ENCODE measurements around the gene CYTH1.

Gene CYTH1

DNA sequence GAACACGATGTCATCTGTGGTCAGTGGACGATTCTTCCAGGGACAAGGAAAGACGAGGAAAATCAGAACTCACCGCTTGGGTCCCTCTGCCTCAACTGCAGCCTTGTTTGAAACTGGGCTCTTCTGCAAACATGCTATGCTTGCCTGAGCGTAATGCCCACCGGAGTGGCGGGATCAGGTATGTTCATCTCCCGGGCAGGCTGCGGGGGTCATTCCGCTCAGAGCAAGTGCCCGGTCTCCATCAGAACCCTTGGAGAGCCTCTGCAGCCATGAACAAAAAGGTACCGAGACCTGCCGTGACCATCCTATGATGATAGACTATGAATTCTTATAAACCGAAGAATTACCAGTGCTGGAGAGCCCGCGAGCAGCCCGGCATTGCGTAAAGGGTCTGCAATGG lies 140.4 kb downstream of the CYTH1 start:
- FAIRE-seq (no peak), DNase-seq (ENCODE audit: insufficient read length, low spot score) (no peak)
- TF ChIP-seq, protein P1, sequence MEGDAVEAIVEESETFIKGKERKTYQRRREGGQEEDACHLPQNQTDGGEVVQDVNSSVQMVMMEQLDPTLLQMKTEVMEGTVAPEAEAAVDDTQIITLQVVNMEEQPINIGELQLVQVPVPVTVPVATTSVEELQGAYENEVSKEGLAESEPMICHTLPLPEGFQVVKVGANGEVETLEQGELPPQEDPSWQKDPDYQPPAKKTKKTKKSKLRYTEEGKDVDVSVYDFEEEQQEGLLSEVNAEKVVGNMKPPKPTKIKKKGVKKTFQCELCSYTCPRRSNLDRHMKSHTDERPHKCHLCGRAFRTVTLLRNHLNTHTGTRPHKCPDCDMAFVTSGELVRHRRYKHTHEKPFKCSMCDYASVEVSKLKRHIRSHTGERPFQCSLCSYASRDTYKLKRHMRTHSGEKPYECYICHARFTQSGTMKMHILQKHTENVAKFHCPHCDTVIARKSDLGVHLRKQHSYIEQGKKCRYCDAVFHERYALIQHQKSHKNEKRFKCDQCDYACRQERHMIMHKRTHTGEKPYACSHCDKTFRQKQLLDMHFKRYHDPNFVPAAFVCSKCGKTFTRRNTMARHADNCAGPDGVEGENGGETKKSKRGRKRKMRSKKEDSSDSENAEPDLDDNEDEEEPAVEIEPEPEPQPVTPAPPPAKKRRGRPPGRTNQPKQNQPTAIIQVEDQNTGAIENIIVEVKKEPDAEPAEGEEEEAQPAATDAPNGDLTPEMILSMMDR (IDR thresholded peaks at IDR 0.05; ENCODE audit: insufficient read depth, missing control alignments): no peak

DNA sequence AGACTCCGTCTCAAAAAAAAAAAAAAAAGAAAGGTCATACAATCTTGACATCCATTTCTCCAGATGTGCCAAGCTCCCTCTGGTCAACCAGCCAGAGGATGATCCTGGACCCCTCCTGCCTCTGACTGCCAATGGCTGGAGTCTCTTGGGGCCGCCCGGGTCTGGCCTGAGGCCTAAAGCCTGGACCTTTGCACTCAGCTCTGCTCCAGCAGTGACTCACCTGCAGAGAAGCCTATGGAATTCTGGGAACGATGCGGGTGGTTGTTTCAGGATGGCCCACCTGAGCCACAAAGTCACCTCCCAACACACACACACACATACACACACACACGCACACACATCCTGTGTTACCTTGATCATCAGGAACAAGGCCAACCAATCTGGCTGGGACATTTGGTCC lies 140.8 kb downstream of the CYTH1 start:
- TF ChIP-seq, protein P1 (IDR thresholded peaks at IDR 0.05; ENCODE audit: insufficient read depth, missing control alignments): no peak
- FAIRE-seq: no peak

GRCh38 chr17:78640700-78641099 lies 141.4 kb downstream of the CYTH1 start:
- TF ChIP-seq, protein P1 (IDR thresholded peaks at IDR 0.05; ENCODE audit: insufficient read depth, missing control alignments): no peak
- DNase-seq (ENCODE audit: insufficient read length, low spot score): no peak
- no peak for FAIRE-seq

More for the DNA sequence above, 140.8 kb downstream of the CYTH1 start:
- no peak for DNase-seq (ENCODE audit: insufficient read length, low spot score)

GRCh38 chr17:78637643-78638420 lies 144.2 kb downstream of the CYTH1 start:
- FAIRE-seq: no peak
- TF ChIP-seq, protein P1 (IDR thresholded peaks at IDR 0.05; ENCODE audit: insufficient read depth, missing control alignments): no peak

GRCh38 chr17:78637146-78637545 lies 144.9 kb downstream of the CYTH1 start:
- no peak for DNase-seq (ENCODE audit: insufficient read length, low spot score)
- no peak for FAIRE-seq
- TF ChIP-seq, protein P1 (IDR thresholded peaks at IDR 0.05; ENCODE audit: insufficient read depth, missing control alignments): no peak

More at GRCh38 chr17:78637643-78638420, 144.2 kb downstream of the CYTH1 start:
- no peak for DNase-seq (ENCODE audit: insufficient read length, low spot score)

GRCh38 chr17:78634154-78634553 lies 147.9 kb downstream of the CYTH1 start:
- DNase-seq (ENCODE audit: insufficient read length, low spot score) (no peak), FAIRE-seq (no peak)
- TF ChIP-seq, protein P1 (IDR thresholded peaks at IDR 0.05; ENCODE audit: insufficient read depth, missing control alignments): no peak

GRCh38 chr17:78629436-78629995 lies 152.6 kb downstream of the CYTH1 start:
- DNase-seq (ENCODE audit: insufficient read length, low spot score) (no peak), FAIRE-seq (no peak)
- TF ChIP-seq, protein P1 (IDR thresholded peaks at IDR 0.05; ENCODE audit: insufficient read depth, missing control alignments): no peak

All from D721Med (cell line).